MCF 10A (cell line): ENCODE results near the gene A2M. TPM values are rescaled to one million over a fixed set of nuclear protein-coding genes. Genes with fewer than 3 reads are reported as not detected.

Experiments used
- BruUV-seq: library from RNA; stranded (reverse); fragments of 400-500 nt; replicated peaks from 2 replicates; lab custom pipeline; 2021; lab: Mats Ljungman, UMichigan
- CTCF ChIA-PET: fragments of 300-600 bp; sonication (Branson Sonifier 250); formaldehyde crosslinking; extraction: SDS; loops from one replicate; lab custom pipeline; 2021; ENCODE audit warnings: antibody characterized with exemption, inconsistent platforms; lab: Yijun Ruan, JAX
- POLR2A ChIA-PET: fragments of 300-600, 350-650 bp; sonication (Branson Sonifier 250); formaldehyde crosslinking; extraction: SDS; loops from one replicate; lab custom pipeline; 2020; ENCODE audit warnings: antibody characterized with exemption, inconsistent platforms; lab: Yijun Ruan, JAX
- DNase-seq: peaks from one replicate; pipeline ENCODE4 v3.0.0-alpha.2; 2018; ENCODE audit not compliant: unreplicated experiment
- H3K27ac Mint-ChIP-seq: one replicate; pipeline ENCODE4 v1.8.0; 2022; ENCODE audit warnings: mild to moderate bottlenecking, low read depth, mixed read lengths; ENCODE audit not compliant: unreplicated experiment
- H3K27me3 Mint-ChIP-seq: one replicate; pipeline ENCODE4 v1.8.0; 2022; ENCODE audit warnings: mixed read lengths; ENCODE audit not compliant: insufficient read depth, unreplicated experiment
- H3K36me3 Mint-ChIP-seq: one replicate; pipeline ENCODE4 v1.8.0; 2022; ENCODE audit warnings: mild to moderate bottlenecking, moderate library complexity, mixed read lengths; ENCODE audit not compliant: insufficient read depth, unreplicated experiment
- H3K4me1 Mint-ChIP-seq: one replicate; pipeline ENCODE4 v1.8.0; 2022; ENCODE audit warnings: mixed read lengths; ENCODE audit not compliant: insufficient read depth, unreplicated experiment
- H3K4me3 Mint-ChIP-seq: one replicate; pipeline ENCODE4 v1.8.0; 2022; ENCODE audit warnings: mild to moderate bottlenecking, moderate library complexity, mixed read lengths; ENCODE audit not compliant: unreplicated experiment
- H3K9me3 Mint-ChIP-seq: one replicate; pipeline ENCODE4 v1.8.0; 2022; ENCODE audit warnings: mixed read lengths; ENCODE audit not compliant: unreplicated experiment
- intact Hi-C: fragments of 100-400 bp; cut with micrococcal nuclease; formaldehyde crosslinking; loops from 2 replicates; pipeline ENCODE4 v1.14.1; 2022
- total RNA-seq: library from RNA; stranded (reverse); gene quantifications from 2 replicates; pipeline ENCODE4 v1.2.3, GENCODE V29; 2022
- TF ChIP-seq, protein P1 (sequence below): fragments of 200-600 bp; IDR thresholded peaks from one replicate; pipeline ENCODE4 v1.8.0; 2022; ENCODE audit warnings: antibody characterized with exemption, mild to moderate bottlenecking; ENCODE audit not compliant: unreplicated experiment

Gene A2M
- total RNA-seq, 1 experiment from 2014 or later, result not detected

DNA sequence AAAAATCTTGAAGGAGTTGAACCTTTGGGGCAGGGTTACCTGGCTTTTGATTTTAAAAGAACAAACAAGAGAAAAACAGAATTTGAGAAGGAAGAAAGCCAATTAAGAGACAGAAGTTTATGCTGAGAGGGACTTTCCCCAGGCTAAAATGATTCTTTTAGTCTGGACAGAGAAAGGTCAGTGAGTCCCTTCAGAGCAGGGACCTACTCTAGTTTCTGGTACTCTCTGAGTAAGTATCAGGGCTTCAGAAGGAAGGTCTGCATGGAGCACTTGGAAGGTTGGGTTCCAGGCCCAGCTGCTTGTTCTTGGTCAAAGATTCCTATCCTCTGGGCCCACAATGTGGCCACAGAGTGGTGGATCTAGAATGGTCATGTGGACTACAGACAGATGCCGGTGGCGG is 66.8 kb downstream of the A2M start:
- TF ChIP-seq, protein P1, sequence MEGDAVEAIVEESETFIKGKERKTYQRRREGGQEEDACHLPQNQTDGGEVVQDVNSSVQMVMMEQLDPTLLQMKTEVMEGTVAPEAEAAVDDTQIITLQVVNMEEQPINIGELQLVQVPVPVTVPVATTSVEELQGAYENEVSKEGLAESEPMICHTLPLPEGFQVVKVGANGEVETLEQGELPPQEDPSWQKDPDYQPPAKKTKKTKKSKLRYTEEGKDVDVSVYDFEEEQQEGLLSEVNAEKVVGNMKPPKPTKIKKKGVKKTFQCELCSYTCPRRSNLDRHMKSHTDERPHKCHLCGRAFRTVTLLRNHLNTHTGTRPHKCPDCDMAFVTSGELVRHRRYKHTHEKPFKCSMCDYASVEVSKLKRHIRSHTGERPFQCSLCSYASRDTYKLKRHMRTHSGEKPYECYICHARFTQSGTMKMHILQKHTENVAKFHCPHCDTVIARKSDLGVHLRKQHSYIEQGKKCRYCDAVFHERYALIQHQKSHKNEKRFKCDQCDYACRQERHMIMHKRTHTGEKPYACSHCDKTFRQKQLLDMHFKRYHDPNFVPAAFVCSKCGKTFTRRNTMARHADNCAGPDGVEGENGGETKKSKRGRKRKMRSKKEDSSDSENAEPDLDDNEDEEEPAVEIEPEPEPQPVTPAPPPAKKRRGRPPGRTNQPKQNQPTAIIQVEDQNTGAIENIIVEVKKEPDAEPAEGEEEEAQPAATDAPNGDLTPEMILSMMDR, result no peak
- H3K27ac Mint-ChIP-seq, result no peak overlapping the region
- peaks cover 6% of the 10 kb centered on the region for H3K36me3 Mint-ChIP-seq
- no peak for DNase-seq
- intact Hi-C loops, result no loop called here
- POLR2A ChIA-PET, result interaction anchor here (1.0 to 1.9 kb wide), 4 partner anchors 99 to 505 kb away, joined by 4 to 12 read pairs (median 6); partner anchors contain the start of genes M6PR and PHC1
- BruUV-seq, result no TSS peak
- peaks cover 4% of the 10 kb centered on the region for H3K9me3 Mint-ChIP-seq
- H3K27me3 Mint-ChIP-seq, result peaks cover 29% of the 10 kb centered on the region
- H3K4me1 Mint-ChIP-seq, result no peaks in the 10 kb centered on the region
- CTCF ChIA-PET, result interaction anchor here (0.5 to 5.9 kb wide), 52 partner anchors 8 to 519 kb away, joined by 3 to 70 read pairs (median 4); partner anchors contain the start of gene M6PR
- no peak overlapping the region for H3K4me3 Mint-ChIP-seq

DNA sequence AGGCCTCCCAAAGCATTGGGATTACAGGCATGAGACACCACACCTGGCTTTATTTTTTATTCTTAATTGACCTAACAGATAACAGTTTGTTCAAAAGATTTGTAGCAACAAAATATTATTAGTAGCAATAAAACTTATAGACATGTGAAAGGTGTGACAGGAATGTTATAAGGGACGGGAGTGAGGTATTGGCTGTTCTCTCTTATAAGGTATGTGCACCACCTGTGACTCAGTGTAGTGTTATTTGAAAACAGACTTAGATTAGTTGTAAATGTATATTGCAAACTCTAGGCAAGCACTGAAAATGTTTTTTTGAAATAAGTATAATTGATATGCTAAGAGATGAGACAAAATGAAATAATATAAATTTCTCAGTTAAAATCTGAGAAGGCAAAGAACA is 68.6 kb downstream of the A2M start:
- DNase-seq, result no peak
- peaks cover 4% of the 10 kb centered on the region for H3K9me3 Mint-ChIP-seq
- H3K36me3 Mint-ChIP-seq, result peaks cover 6% of the 10 kb centered on the region
- intact Hi-C loops, result no loop called here
- TF ChIP-seq, protein P1, result no peak
- no TSS peak for BruUV-seq
- no peaks in the 10 kb centered on the region for H3K4me1 Mint-ChIP-seq
- H3K4me3 Mint-ChIP-seq, result no peak overlapping the region
- H3K27me3 Mint-ChIP-seq, result peaks cover 11% of the 10 kb centered on the region
- ChIA-PET CTCF (interaction anchor here (0.7 to 5.9 kb wide), 7 partner anchors 8 to 390 kb away, joined by 3 to 70 read pairs (median 4); no protein-coding TSS in a partner anchor), POLR2A (interaction anchor here (0.7 to 1.3 kb wide), 2 partner anchors 97 to 174 kb away, joined by 3 to 4 read pairs; partner anchors contain the start of gene M6PR)
- H3K27ac Mint-ChIP-seq, result no peak overlapping the region

DNA sequence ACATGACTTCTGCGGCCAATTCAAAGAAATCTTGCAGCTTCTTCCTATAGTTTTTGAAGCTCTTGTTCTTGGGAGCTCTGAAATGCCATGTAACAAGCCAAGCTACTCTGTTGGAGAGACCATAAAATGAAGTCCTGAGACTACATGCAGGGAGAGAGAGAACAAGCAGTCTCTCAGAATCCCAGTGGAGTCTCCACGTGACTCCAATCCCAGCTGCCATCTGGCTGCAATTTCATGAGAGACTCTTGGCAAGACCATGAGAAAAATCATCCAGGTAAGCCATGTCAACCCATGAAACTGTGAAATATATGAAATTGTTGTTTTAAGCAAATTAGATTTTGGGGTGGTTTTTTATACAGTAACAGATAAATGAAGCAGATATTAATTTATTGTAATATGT is 72.0 kb downstream of the A2M start:
- DNase-seq, result no peak
- H3K36me3 Mint-ChIP-seq, result peaks cover 6% of the 10 kb centered on the region
- ChIA-PET POLR2A (no interaction called here), CTCF (interaction anchor here (0.5 to 2.1 kb wide), 4 partner anchors 20 to 388 kb away, joined by 3 to 6 read pairs (median 4); no protein-coding TSS in a partner anchor)
- intact Hi-C loops, result no loop called here
- no TSS peak for BruUV-seq
- no peak overlapping the region for H3K27ac Mint-ChIP-seq
- peaks cover 4% of the 10 kb centered on the region for H3K9me3 Mint-ChIP-seq
- H3K4me1 Mint-ChIP-seq, result no peaks in the 10 kb centered on the region
- TF ChIP-seq, protein P1, result no peak
- H3K27me3 Mint-ChIP-seq, result no peaks in the 10 kb centered on the region
- no peak overlapping the region for H3K4me3 Mint-ChIP-seq

DNA sequence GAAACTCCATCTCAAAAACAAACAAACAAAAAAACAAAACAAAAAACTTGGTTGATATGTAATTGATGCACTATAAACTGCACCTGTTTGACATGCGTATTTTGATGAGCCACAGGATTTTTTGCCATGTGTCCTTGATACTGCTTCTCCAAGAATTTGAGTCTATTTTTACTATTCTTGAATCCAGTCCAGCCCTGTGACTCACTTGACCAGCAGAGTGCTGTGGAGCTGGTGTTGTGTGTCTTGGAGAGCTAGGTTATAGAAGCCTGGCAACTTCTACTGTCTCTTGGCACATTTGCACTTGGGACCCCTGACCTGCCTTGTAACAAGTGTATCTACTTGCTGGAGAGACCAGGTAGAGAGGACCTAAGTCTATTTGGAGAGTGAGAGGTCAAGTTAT is 74.4 kb downstream of the A2M start:
- DNase-seq, result peak; percentile 33
- no peaks in the 10 kb centered on the region for H3K27me3 Mint-ChIP-seq
- no peak overlapping the region for H3K4me3 Mint-ChIP-seq
- no peak overlapping the region for H3K27ac Mint-ChIP-seq
- ChIA-PET POLR2A (interaction anchor here (0.6 to 2.1 kb wide), 2 partner anchors 92 to 353 kb away, joined by 3 to 9 read pairs; partner anchors contain the start of gene M6PR), CTCF (interaction anchor here (0.6 to 3.0 kb wide), 12 partner anchors 9 to 497 kb away, joined by 3 to 16 read pairs (median 4); partner anchors contain the start of gene M6PR)
- no TSS peak for BruUV-seq
- intact Hi-C loops, result no loop called here
- peaks cover 4% of the 10 kb centered on the region for H3K36me3 Mint-ChIP-seq
- H3K4me1 Mint-ChIP-seq, result no peaks in the 10 kb centered on the region
- H3K9me3 Mint-ChIP-seq, result peaks cover 4% of the 10 kb centered on the region
- TF ChIP-seq, protein P1, result no peak
